HG03378 (cell line): ENCODE results near the gene TMEM37.
"Not testable (repeated sequence)": the region's sequence is repeated elsewhere in the genome, so short reads cannot be mapped to it uniquely, and the experiment has no call there.

Source experiments
- ATAC-seq: cut with Tn5 transposase; IDR thresholded peaks from one replicate; pipeline ENCODE4 v1.9.1; 2021; ENCODE audit warnings: mild to moderate bottlenecking, moderate library complexity; ENCODE audit not compliant: unreplicated experiment

Gene TMEM37, protein sequence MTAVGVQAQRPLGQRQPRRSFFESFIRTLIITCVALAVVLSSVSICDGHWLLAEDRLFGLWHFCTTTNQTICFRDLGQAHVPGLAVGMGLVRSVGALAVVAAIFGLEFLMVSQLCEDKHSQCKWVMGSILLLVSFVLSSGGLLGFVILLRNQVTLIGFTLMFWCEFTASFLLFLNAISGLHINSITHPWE

GRCh38 chr2:119431155-119431975 is at the start of gene TMEM37:
TSS of gene TMEM37 (plus strand) at chr2:119431854. CDS start at chr2:119431904, 50 bp downstream.
- peak; percentile 77 for ATAC-seq

GRCh38 chr2:119383410-119384140 is 48.1 kb upstream of the TMEM37 start:
- no peak for ATAC-seq

- no peak for ATAC-seq
Observed at GRCh38 chr2:119384971-119385370, 46.7 kb upstream of the TMEM37 start.

DNA sequence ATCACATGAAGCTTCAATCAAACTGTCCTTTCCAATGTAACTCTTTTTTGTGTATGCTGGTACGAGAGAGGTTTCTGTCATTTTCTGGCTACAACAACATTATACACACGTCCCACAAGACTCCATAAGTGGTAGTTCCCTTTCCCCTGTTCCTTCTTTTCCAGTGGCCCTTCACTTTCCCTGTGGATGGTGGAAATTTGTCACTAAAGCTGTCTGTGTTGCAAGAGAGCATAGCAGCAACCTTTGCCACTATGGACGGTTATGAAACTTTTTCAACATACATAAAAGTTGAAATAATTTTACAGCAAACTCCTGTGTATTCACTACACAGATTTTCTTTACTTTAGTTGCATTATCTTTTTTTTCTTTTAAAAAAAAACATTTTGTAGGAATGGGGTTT is 46.2 kb upstream of the TMEM37 start:
- no peak for ATAC-seq

- peak; percentile 90 for ATAC-seq
Observed at GRCh38 chr2:119387381-119388129, 44.1 kb upstream of the TMEM37 start.

GRCh38 chr2:119389615-119390306 is 41.9 kb upstream of the TMEM37 start:
- no peak for ATAC-seq

DNA sequence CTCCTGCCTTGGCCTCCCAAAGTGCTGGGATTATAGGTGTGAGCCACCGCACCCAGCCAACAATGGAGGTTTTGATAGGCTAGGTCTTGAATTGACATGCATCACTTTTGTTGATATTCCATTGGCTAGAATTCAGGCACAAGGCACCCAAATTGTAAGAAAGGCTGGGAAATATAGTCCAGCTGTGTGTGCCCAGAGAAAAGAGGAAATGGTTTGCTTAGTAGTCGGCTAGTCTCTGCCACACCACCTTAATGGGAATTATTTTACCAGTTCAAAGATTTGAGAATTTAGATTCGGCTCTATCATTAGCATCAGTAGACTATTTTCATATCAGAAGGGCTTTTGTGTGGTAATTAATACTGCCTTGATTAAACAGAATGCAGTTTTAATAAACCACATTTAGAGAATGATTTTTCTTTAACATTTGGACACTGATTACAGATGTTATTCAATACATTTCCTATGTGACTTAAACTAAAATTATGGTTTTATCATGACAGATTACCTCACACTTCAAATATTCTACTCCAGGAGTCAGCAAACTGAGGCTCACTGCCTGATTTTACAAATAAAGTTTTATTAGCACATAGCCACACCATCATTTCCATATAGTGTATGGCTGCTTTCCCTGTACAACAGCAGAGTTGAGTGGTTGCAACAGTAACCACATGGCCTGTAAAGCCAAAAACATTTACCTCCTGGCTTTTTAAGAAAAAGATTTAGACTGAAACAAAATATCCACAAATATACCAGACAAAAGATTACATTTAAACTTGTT is 37.5 kb upstream of the TMEM37 start:
- ATAC-seq, result no peak

- no peak for ATAC-seq
Observed at GRCh38 chr2:119397196-119397595, 34.5 kb upstream of the TMEM37 start.

- ATAC-seq, result no peak
Observed at GRCh38 chr2:119402106-119402505, 29.5 kb upstream of the TMEM37 start.

DNA sequence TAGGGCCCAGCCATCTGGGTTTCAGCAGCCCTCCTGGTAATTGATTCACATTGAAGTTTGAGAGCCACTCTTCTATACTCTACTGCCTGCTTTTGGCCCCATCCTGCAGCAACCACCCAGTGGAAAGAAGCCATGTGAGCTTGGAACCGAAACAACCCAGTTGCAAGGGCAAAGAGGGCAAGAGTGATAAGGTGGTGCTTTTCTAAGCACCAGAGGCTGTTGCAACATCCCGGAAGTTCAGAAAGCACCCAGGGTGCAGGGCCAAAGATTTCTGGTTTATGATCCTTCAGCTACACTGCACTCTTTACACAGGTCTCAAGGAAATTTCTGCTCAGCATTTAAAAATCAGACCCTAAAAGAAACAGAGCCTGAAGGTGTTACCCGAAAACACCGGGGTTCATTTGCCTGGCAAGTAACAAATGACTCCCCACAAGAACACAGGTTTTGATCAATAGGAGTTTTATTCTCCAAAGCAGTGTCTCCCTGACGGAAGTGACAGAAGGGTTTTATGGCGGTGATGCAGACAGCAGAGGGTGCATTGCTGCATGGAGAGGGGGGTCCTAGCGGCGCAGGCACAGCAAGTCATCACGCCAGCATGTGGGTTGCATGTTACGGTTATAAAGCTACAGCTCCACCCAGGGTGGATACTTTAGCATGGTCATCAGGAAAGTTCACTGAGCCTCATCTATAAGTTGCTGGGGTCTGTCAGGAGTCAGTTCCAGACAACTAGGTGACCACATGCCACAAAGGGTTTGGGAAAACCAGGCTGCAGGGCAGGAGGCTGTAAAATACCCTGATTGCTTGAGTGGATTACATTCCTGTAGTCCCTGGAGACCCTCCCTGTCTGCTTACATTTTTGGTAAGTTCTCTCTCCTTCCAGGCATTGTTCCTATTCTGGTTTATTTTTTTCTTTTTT is 28.8 kb upstream of the TMEM37 start:
- no peak for ATAC-seq

DNA sequence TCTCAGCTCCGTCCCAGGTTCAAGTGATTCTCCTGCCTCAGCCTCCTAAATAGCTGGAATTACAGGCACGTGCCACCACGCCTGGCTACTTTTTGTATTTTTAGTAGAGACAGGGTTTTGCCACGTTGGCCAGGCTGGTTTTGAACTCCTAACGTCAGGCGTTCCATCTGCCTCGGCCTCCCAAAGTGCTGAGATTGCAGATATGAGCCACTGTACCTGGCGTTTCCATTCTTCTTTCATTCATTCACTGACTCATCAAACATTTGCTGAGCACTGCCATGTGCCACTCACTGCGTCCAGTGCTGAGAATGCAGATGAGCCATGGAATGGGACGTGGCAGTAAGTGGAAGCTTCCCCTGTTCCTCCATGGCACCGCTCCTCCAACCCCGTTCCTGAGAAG is 28.0 kb upstream of the TMEM37 start:
- ATAC-seq, result not testable (repeated sequence)

GRCh38 chr2:119405151-119405550 is 26.5 kb upstream of the TMEM37 start:
- ATAC-seq, result no peak

- peak; percentile 51 for ATAC-seq
Observed at GRCh38 chr2:119407430-119408220, 24.0 kb upstream of the TMEM37 start.

- no peak for ATAC-seq
Observed at GRCh38 chr2:119408221-119408619, 23.4 kb upstream of the TMEM37 start.

DNA sequence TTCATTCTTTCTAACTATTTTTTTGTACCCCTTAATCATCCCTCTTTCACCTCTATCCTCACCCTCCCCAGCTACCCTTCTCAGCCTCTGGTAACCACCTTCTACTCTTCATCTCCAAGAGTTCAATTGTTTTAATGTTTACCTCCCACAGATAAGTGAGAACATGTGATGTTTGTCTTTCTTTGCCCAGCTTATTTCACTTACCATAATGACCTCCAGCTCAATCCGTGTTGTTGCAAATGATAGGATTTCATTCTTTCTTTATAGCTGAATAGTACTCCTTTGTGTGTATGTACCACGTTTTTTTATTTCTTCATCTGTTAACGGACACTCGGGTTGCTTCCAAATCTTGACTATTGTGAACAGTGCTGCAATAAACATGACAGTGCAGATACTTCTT is 22.1 kb upstream of the TMEM37 start:
- no peak for ATAC-seq

DNA sequence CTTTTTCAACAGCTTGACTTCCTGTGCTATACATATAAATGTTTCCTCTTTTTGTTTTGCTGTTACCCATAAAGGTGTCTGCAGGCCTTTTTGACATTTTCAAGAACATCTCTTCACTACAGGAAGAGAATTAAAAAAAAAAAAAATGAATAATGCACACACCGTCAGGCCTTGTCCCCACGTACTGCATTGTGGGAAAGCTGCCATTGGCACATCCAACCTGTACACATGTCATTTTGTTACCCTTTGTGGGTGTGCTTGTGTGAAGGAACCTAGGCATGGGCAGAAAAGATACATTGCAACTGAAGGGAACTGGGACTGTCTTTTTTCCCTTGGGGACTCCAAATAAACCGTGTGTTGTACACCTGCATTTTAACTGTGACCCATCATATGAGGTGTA is 16.8 kb upstream of the TMEM37 start:
- ATAC-seq, result no peak

- ATAC-seq, result no peak
Observed at GRCh38 chr2:119415630-119416029, 16.0 kb upstream of the TMEM37 start.
